ENCODE results near the gene SLC44A2. TPM values are rescaled to one million over a fixed set of nuclear protein-coding genes. Genes with fewer than 3 reads are reported as not detected.
"Not testable (repeated sequence)": the region's sequence is repeated elsewhere in the genome, so short reads cannot be mapped to it uniquely, and the experiment has no call there.

Gene SLC44A2
- total RNA-seq, 1 donor from 2014 or later = 98.6 TPM

GRCh38 chr19:10646456-10647159, 21.3 kb downstream of the SLC44A2 start:
- Mint-ChIP-seq H3K36me3 (ENCODE audit: low read depth) (peaks cover 21% of the 10 kb centered on the region), H3K4me1 (peaks cover 26% of the 10 kb centered on the region), H3K9me3 (no peaks in the 10 kb centered on the region), H3K27ac (no peak overlapping the region), H3K4me3 (no peak overlapping the region), H3K27me3 (no peaks in the 10 kb centered on the region)
- no peak for DNase-seq
- intact Hi-C loops (cut with micrococcal nuclease) = no loop called here

GRCh38 chr19:10648360-10648759, 23.0 kb downstream of the SLC44A2 start:
- no peaks in the 10 kb centered on the region for H3K9me3 Mint-ChIP-seq
- no peaks in the 10 kb centered on the region for H3K27me3 Mint-ChIP-seq
- H3K4me3 Mint-ChIP-seq = no peak overlapping the region
- H3K27ac Mint-ChIP-seq = no peak overlapping the region
- intact Hi-C loops (cut with micrococcal nuclease) = no loop called here
- peaks cover 18% of the 10 kb centered on the region for H3K36me3 Mint-ChIP-seq (ENCODE audit: low read depth)
- H3K4me1 Mint-ChIP-seq = peaks cover 21% of the 10 kb centered on the region
- no peak for DNase-seq

- H3K27me3 Mint-ChIP-seq = peaks cover 2% of the 10 kb centered on the region
- intact Hi-C loops (cut with micrococcal nuclease) = loop anchor here (5.0 to 10.0 kb wide), 4 partner anchors 235 to 457 kb away; partner anchors contain the start of genes CDC37 and DNMT1
- H3K4me1 Mint-ChIP-seq = peaks cover 25% of the 10 kb centered on the region
These were observed 26.5 kb downstream of the SLC44A2 start for GRCh38 chr19:10651851-10652250.

GRCh38 chr19:10653482-10653731, 28.1 kb downstream of the SLC44A2 start:
- H3K27ac Mint-ChIP-seq = peak overlapping the region; percentile 99
- H3K9me3 Mint-ChIP-seq = no peaks in the 10 kb centered on the region
- peaks cover 2% of the 10 kb centered on the region for H3K27me3 Mint-ChIP-seq
- peaks cover 41% of the 10 kb centered on the region for H3K36me3 Mint-ChIP-seq (ENCODE audit: low read depth)
- DNase-seq = no peak
- intact Hi-C loops (cut with micrococcal nuclease) = loop anchor here (1.0 to 10.0 kb wide), 5 partner anchors 84 to 459 kb away; partner anchors contain the start of genes CDC37 and DNMT1
- H3K4me3 Mint-ChIP-seq = peak overlapping the region; percentile 99
- H3K4me1 Mint-ChIP-seq = peaks cover 26% of the 10 kb centered on the region

More at GRCh38 chr19:10651851-10652250, 26.5 kb downstream of the SLC44A2 start:
- H3K36me3 Mint-ChIP-seq (ENCODE audit: low read depth) = peaks cover 36% of the 10 kb centered on the region
- peak overlapping the region; percentile 99 for H3K4me3 Mint-ChIP-seq
- no peaks in the 10 kb centered on the region for H3K9me3 Mint-ChIP-seq
- DNase-seq = no peak
- peak overlapping the region; percentile 41 for H3K27ac Mint-ChIP-seq

- Mint-ChIP-seq H3K27me3 (peaks cover 2% of the 10 kb centered on the region), H3K36me3 (ENCODE audit: low read depth) (peaks cover 41% of the 10 kb centered on the region), H3K9me3 (no peaks in the 10 kb centered on the region), H3K4me1 (peaks cover 28% of the 10 kb centered on the region), H3K4me3 (peak within 1 kb of the TSS; percentile 99), H3K27ac (peak within 1 kb of the TSS; percentile 99)
- intact Hi-C loops (cut with micrococcal nuclease) = loop anchor here (1.0 to 10.0 kb wide), 9 partner anchors 47 to 459 kb away; partner anchors contain the start of genes CDC37, DNMT1, KEAP1 and KRI1
- DNase-seq = peak; percentile 100
These were observed 28.6 kb downstream of the SLC44A2 start, which contains the start of gene ILF3 for GRCh38 chr19:10653732-10654609. ILF3 (plus strand) TSS chr19:10654346; CDS start chr19:10670606, 16,260 bp downstream.

GRCh38 chr19:10654610-10655456, 29.5 kb downstream of the SLC44A2 start:
- peak overlapping the region; percentile 99 for H3K27ac Mint-ChIP-seq
- DNase-seq = peak; percentile 88
- no peaks in the 10 kb centered on the region for H3K9me3 Mint-ChIP-seq
- H3K4me3 Mint-ChIP-seq = peak overlapping the region; percentile 99
- intact Hi-C loops (cut with micrococcal nuclease) = loop anchor here (1.0 to 10.0 kb wide), 8 partner anchors 46 to 460 kb away; partner anchors contain the start of genes CDC37, DNMT1, KEAP1 and KRI1
- peaks cover 2% of the 10 kb centered on the region for H3K27me3 Mint-ChIP-seq
- H3K36me3 Mint-ChIP-seq (ENCODE audit: low read depth) = peaks cover 43% of the 10 kb centered on the region
- H3K4me1 Mint-ChIP-seq = peaks cover 32% of the 10 kb centered on the region

GRCh38 chr19:10655457-10656312, 30.3 kb downstream of the SLC44A2 start:
- H3K36me3 Mint-ChIP-seq (ENCODE audit: low read depth) = peaks cover 46% of the 10 kb centered on the region
- no peaks in the 10 kb centered on the region for H3K9me3 Mint-ChIP-seq
- intact Hi-C loops (cut with micrococcal nuclease) = loop anchor here (2.0 to 10.0 kb wide), 4 partner anchors 45 to 461 kb away; partner anchors contain the start of genes DNMT1, KEAP1 and QTRT1
- H3K4me1 Mint-ChIP-seq = peaks cover 38% of the 10 kb centered on the region
- H3K27ac Mint-ChIP-seq = peak overlapping the region; percentile 96
- peak; percentile 67 for DNase-seq
- peaks cover 2% of the 10 kb centered on the region for H3K27me3 Mint-ChIP-seq
- H3K4me3 Mint-ChIP-seq = peak overlapping the region; percentile 99

GRCh38 chr19:10660346-10660745, 35.0 kb downstream of the SLC44A2 start:
- intact Hi-C loops (cut with micrococcal nuclease) = no loop called here

GRCh38 chr19:10661946-10662345, 36.6 kb downstream of the SLC44A2 start:
- H3K36me3 Mint-ChIP-seq (ENCODE audit: low read depth) = peaks cover 24% of the 10 kb centered on the region
- H3K4me1 Mint-ChIP-seq = peaks cover 37% of the 10 kb centered on the region
- H3K27ac Mint-ChIP-seq = no peak overlapping the region

More at GRCh38 chr19:10660346-10660745, 35.0 kb downstream of the SLC44A2 start:
- Mint-ChIP-seq H3K9me3 (no peaks in the 10 kb centered on the region), H3K27ac (no peak overlapping the region), H3K36me3 (ENCODE audit: low read depth) (peaks cover 34% of the 10 kb centered on the region), H3K27me3 (no peaks in the 10 kb centered on the region), H3K4me3 (no peak overlapping the region), H3K4me1 (peaks cover 44% of the 10 kb centered on the region)
- no peak for DNase-seq

GRCh38 chr19:10662384-10663251, 37.3 kb downstream of the SLC44A2 start:
- H3K27me3 Mint-ChIP-seq = no peaks in the 10 kb centered on the region
- peaks cover 22% of the 10 kb centered on the region for H3K36me3 Mint-ChIP-seq (ENCODE audit: low read depth)
- H3K4me3 Mint-ChIP-seq = no peak overlapping the region
- H3K4me1 Mint-ChIP-seq = peaks cover 34% of the 10 kb centered on the region
- no peak for DNase-seq
- H3K9me3 Mint-ChIP-seq = no peaks in the 10 kb centered on the region
- H3K27ac Mint-ChIP-seq = peak overlapping the region; percentile 34
- intact Hi-C loops (cut with micrococcal nuclease) = no loop called here

More at GRCh38 chr19:10661946-10662345, 36.6 kb downstream of the SLC44A2 start:
- Mint-ChIP-seq H3K4me3 (no peak overlapping the region), H3K27me3 (no peaks in the 10 kb centered on the region), H3K9me3 (no peaks in the 10 kb centered on the region)
- DNase-seq = no peak
- intact Hi-C loops (cut with micrococcal nuclease) = no loop called here

- peaks cover 40% of the 10 kb centered on the region for H3K4me1 Mint-ChIP-seq
- H3K4me3 Mint-ChIP-seq; H3K9me3 Mint-ChIP-seq; intact Hi-C loops (cut with micrococcal nuclease); H3K27me3 Mint-ChIP-seq; H3K27ac Mint-ChIP-seq; DNase-seq: not testable (repeated sequence)
- H3K36me3 Mint-ChIP-seq (ENCODE audit: low read depth) = peaks cover 26% of the 10 kb centered on the region
These were observed 37.9 kb downstream of the SLC44A2 start for GRCh38 chr19:10663252-10663563.

- H3K27me3 Mint-ChIP-seq = no peaks in the 10 kb centered on the region
- no peaks in the 10 kb centered on the region for H3K9me3 Mint-ChIP-seq
- no peak for DNase-seq
- intact Hi-C loops (cut with micrococcal nuclease) = no loop called here
- H3K36me3 Mint-ChIP-seq (ENCODE audit: low read depth) = peaks cover 33% of the 10 kb centered on the region
- peaks cover 23% of the 10 kb centered on the region for H3K4me1 Mint-ChIP-seq
- no peak overlapping the region for H3K4me3 Mint-ChIP-seq
- H3K27ac Mint-ChIP-seq = no peak overlapping the region
These were observed 42.5 kb downstream of the SLC44A2 start for GRCh38 chr19:10667867-10668266.

Data from activated CD4-positive, alpha-beta T cell treated with anti-CD3 and anti-CD28 coated beads, Interleukin-2, amount 10 ng/mL, durations not matched to agents 24 days and 14 days (primary cell).